GM12873 (cell line): ENCODE results near the gene CHRNA7.

Source experiments
- CTCF ChIP-seq: IDR thresholded peaks from 2 replicates; pipeline ENCODE4 v1.5.1; 2012; ENCODE audit warnings: low read depth, mild to moderate bottlenecking, moderate library complexity, low read length, control low read depth; ENCODE audit not compliant: insufficient read depth; ENCODE audit errors: missing control alignments

CHRNA7 gene

GRCh38 chr15:32014953-32015352, 15.4 kb upstream of the CHRNA7 start:
- TF ChIP-seq CTCF, result no peak

GRCh38 chr15:32020156-32020555, 10.2 kb upstream of the CHRNA7 start:
- no peak for TF ChIP-seq CTCF

GRCh38 chr15:32028921-32029320, 1.4 kb upstream of the CHRNA7 start:
- no peak for TF ChIP-seq CTCF

- peak; percentile 25 for TF ChIP-seq CTCF
These were observed 880 bp upstream of the CHRNA7 start for GRCh38 chr15:32029409-32029861.

GRCh38 chr15:32030795-32031194, 480 bp downstream of the CHRNA7 start:
- no peak for TF ChIP-seq CTCF

- no peak for TF ChIP-seq CTCF
These were observed 3.0 kb downstream of the CHRNA7 start for GRCh38 chr15:32033186-32033890.

GRCh38 chr15:32034106-32034505, 3.8 kb downstream of the CHRNA7 start:
- TF ChIP-seq CTCF, result no peak
